CD14-positive monocyte (primary cell): ENCODE measurements around the gene EXOC1. TPM values are rescaled to one million over a fixed set of nuclear protein-coding genes. Genes with fewer than 3 reads are reported as not detected.

ENCODE experiments used
- DNase-seq, 3 donors: peaks; one replicate each; pipeline ENCODE4 v3.0.0-alpha.2; 2011 to 2022
- H2AFZ ChIP-seq: 2 replicates; pipeline ENCODE4 v1.6.0; 2012; ENCODE audit warnings: mild to moderate bottlenecking, low read depth, low read length, inconsistent platforms; ENCODE audit not compliant: insufficient read depth, poor library complexity, severe bottlenecking
- H3K27ac ChIP-seq, 2 donors: 1 replicate in 1 of 2; 2 replicates in 1 of 2; pipeline ENCODE4 v1.5.1; 2012 to 2013; ENCODE audit warnings: low read length in 2 of 2, control low read depth in 1 of 2, inconsistent platforms in 1 of 2, low read depth in 1 of 2, mild to moderate bottlenecking in 1 of 2
- H3K27me3 ChIP-seq, 2 donors: one replicate each; pipeline versions ENCODE4 v1.6.0 to v1.6.1; 2011 to 2013; ENCODE audit warnings: low read length in 2 of 2; ENCODE audit not compliant: control insufficient read depth in 2 of 2, insufficient read depth in 2 of 2
- H3K36me3 ChIP-seq, 2 donors: replicated peaks in 1 of 2; 1 replicate in 1 of 2; 2 replicates in 1 of 2; pipeline versions ENCODE4 v1.5.1 to v1.6.1; 2012 to 2013; ENCODE audit warnings: low read length in 2 of 2, control low read depth in 1 of 2, inconsistent platforms in 1 of 2, mild to moderate bottlenecking in 1 of 2; ENCODE audit not compliant: insufficient read depth in 2 of 2, control insufficient read depth in 1 of 2
- H3K4me1 ChIP-seq, 2 donors: 1 replicate in 1 of 2; 2 replicates in 1 of 2; pipeline versions ENCODE4 v1.5.1 to v1.6.1; 2012 to 2013; ENCODE audit warnings: low read length in 2 of 2, control low read depth in 1 of 2, inconsistent platforms in 1 of 2, mild to moderate bottlenecking in 1 of 2, moderate library complexity in 1 of 2; ENCODE audit not compliant: insufficient read depth in 2 of 2, control insufficient read depth in 1 of 2
- H3K4me2 ChIP-seq: replicated peaks from 2 replicates; pipeline ENCODE3; 2012; ENCODE audit warnings: low read length, moderate library complexity, mild to moderate bottlenecking; ENCODE audit not compliant: poor library complexity, severe bottlenecking; ENCODE audit errors: extremely low read depth
- H3K4me3 ChIP-seq, 3 experiments: fragments of 200-600 bp in 1 of 3; sonication (generic) in 1 of 3; replicated peaks in 1 of 3; 1 replicate in 2 of 3; 2 replicates in 1 of 3; pipeline ENCODE4 v1.5.1; 2011 to 2013; ENCODE audit warnings: low read length in 3 of 3, mild to moderate bottlenecking in 3 of 3, control low read depth in 2 of 3, low read depth in 2 of 3, inconsistent platforms in 1 of 3, moderate library complexity in 1 of 3
- H3K79me2 ChIP-seq: 2 replicates; pipeline ENCODE4 v1.6.0; 2012; ENCODE audit warnings: mild to moderate bottlenecking, control low read depth, inconsistent platforms, low read length, moderate library complexity; ENCODE audit not compliant: insufficient read depth
- H3K9ac ChIP-seq: 2 replicates; pipeline ENCODE4 v1.6.0; 2017; ENCODE audit warnings: low read length, mild to moderate bottlenecking; ENCODE audit not compliant: insufficient read depth, poor library complexity, severe bottlenecking
- H3K9me3 ChIP-seq, 2 donors: replicated peaks in 1 of 2; 1 replicate in 1 of 2; 2 replicates in 1 of 2; pipeline versions ENCODE4 v1.5.1 to v1.6.1; 2012 to 2013; ENCODE audit warnings: low read length in 2 of 2, control low read depth in 1 of 2; ENCODE audit not compliant: control insufficient read depth in 1 of 2, insufficient read depth in 1 of 2
- H4K20me1 ChIP-seq: 2 replicates; pipeline ENCODE4 v1.6.0; 2012; ENCODE audit warnings: mild to moderate bottlenecking, low read length, control low read depth, moderate library complexity; ENCODE audit not compliant: insufficient read depth
- H3K27ac Mint-ChIP-seq, 7 donors: one replicate each; pipeline ENCODE4 v1.8.0; 2020; ENCODE audit warnings: mild to moderate bottlenecking in 7 of 7, mixed read lengths in 7 of 7, moderate library complexity in 6 of 7, inconsistent platforms in 2 of 7
- H3K27me3 Mint-ChIP-seq, 3 donors: one replicate each; pipeline ENCODE4 v1.8.0; 2021 to 2022; ENCODE audit warnings: low read depth in 3 of 3, mild to moderate bottlenecking in 3 of 3, mixed read lengths in 3 of 3, moderate library complexity in 3 of 3, inconsistent platforms in 1 of 3
- H3K36me3 Mint-ChIP-seq, 2 donors: one replicate each; pipeline ENCODE4 v1.8.0; 2020; ENCODE audit warnings: mixed read lengths in 2 of 2, inconsistent platforms in 1 of 2, mild to moderate bottlenecking in 1 of 2
- H3K4me1 Mint-ChIP-seq: one replicate; pipeline ENCODE4 v1.8.0; 2020; ENCODE audit warnings: mild to moderate bottlenecking, mixed read lengths
- H3K4me3 Mint-ChIP-seq, 2 donors: one replicate each; pipeline ENCODE4 v1.8.0; 2020; ENCODE audit warnings: mild to moderate bottlenecking in 2 of 2, mixed read lengths in 2 of 2, moderate library complexity in 1 of 2
- H3K9me3 Mint-ChIP-seq, 7 donors: one replicate each; pipeline ENCODE4 v1.8.0; 2020 to 2022; ENCODE audit warnings: mixed read lengths in 7 of 7, mild to moderate bottlenecking in 6 of 7, moderate library complexity in 6 of 7, inconsistent platforms in 2 of 7
- WGBS: methylation state at CpG from one replicate; pipeline ENCODE4 v1.1.5; 2013; ENCODE audit warnings: missing lambda C conversion rate; ENCODE audit not compliant: insufficient coverage; 5-methylcytosine and 5-hydroxymethylcytosine counted together
- intact Hi-C, 2 donors: fragments of 100-400 bp; cut with micrococcal nuclease; formaldehyde crosslinking; loops; one replicate each; pipeline versions ENCODE4 v1.15.0 to v1.15.1; 2023
- polyA plus RNA-seq, 3 donors: library from polyadenylated mRNA; depleted of rRNA in 1 of 3; unstranded in 2 of 3; stranded (reverse) in 1 of 3; fragments of 300-500 nt in 2 of 3; fragments of >200 nt in 1 of 3; fragmentation: Illumina TruSeq in 2 of 3; gene quantifications; 1 replicate in 2 of 3; 2 replicates in 1 of 3; pipeline ENCODE4 v1.2.3, GENCODE V29; 2012 to 2021
- TF ChIP-seq, protein P1 (sequence below): fragments of 200-600 bp; IDR thresholded peaks from one replicate; pipeline ENCODE4 v1.8.0; 2022; ENCODE audit warnings: antibody characterized with exemption, mild to moderate bottlenecking

EXOC1 gene
- polyA plus RNA-seq, 3 donors, result 13.7 to 22.9 (median 21.2) TPM

DNA sequence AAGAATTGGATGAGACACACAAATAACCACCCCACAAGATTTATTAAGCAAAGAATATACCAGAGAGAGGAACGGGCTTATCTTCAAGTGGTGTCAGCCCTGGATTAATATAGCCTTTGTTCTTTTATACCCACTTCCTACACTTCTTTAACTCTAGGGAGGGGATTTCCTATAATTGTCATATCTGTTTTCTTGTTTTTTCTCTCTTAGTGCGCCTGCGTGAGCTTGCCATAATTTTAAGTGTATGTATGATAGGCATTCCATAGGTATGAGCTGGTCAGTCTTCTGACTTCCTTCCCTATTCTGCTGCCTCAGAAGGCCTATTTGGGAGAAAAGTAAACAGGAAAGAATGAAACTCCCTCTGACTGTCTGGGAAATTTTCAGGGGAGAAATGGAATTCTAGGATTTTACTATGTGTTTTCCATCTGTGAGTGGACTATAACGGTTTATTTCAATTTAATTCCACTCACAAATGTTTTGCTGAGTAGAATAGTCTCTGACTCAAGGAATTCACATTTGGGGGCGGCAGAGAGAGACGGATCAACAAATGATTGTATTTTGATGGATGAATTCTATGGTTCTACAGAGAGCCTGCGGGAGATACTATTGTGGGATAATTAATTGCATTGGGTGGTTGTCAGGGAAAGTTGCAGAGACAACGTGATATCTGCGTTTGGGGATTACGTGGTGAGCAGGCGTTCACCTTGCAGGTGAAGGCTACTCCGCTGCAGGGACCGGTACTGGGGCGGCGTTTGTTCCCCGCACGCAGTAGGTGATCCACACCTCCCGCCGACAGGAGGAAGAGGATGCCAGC, 94.7 kb downstream of the EXOC1 start:
- no peaks in the 10 kb centered on the region for H3K27me3 ChIP-seq
- peak overlapping the region; percentile 92 to 100 for H3K27ac ChIP-seq
- intact Hi-C loops, result loop anchor here (5.0 to 10.0 kb wide), 2 partner anchors 93 to 96 kb away; partner anchors contain the start of gene EXOC1 (in 2 of the 2)
- peak; percentile 75 to 92 (median 76) for DNase-seq
- H3K36me3 Mint-ChIP-seq, result peaks cover 9 to 11% of the 10 kb centered on the region in 2 donors
- H3K4me3 Mint-ChIP-seq, result peak overlapping the region; percentile 83 to 92
- peak overlapping the region; percentile 73 to 83 (median 79) for H3K4me3 ChIP-seq
- peaks cover 0 to 3% (median 0%) of the 10 kb centered on the region in 3 donors for H3K27me3 Mint-ChIP-seq
- no peaks in the 10 kb centered on the region for H4K20me1 ChIP-seq
- peak overlapping the region; percentile 94 for H3K4me2 ChIP-seq
- peaks cover 32 to 43% of the 10 kb centered on the region in 2 donors for H3K4me1 ChIP-seq
- H3K9ac ChIP-seq, result peak overlapping the region; percentile 96
- peaks cover 5 to 12% of the 10 kb centered on the region in 2 donors for H3K36me3 ChIP-seq
- H3K4me1 Mint-ChIP-seq, result peaks cover 40% of the 10 kb centered on the region
- WGBS, result 0% methylated on average over 15 of the region's 19 CpGs
- peaks cover 0 to 3% (median 0%) of the 10 kb centered on the region in 7 donors for H3K9me3 Mint-ChIP-seq
- H3K9me3 ChIP-seq, result no peaks in the 10 kb centered on the region
- peaks cover 36% of the 10 kb centered on the region for H3K79me2 ChIP-seq
- TF ChIP-seq, protein P1, sequence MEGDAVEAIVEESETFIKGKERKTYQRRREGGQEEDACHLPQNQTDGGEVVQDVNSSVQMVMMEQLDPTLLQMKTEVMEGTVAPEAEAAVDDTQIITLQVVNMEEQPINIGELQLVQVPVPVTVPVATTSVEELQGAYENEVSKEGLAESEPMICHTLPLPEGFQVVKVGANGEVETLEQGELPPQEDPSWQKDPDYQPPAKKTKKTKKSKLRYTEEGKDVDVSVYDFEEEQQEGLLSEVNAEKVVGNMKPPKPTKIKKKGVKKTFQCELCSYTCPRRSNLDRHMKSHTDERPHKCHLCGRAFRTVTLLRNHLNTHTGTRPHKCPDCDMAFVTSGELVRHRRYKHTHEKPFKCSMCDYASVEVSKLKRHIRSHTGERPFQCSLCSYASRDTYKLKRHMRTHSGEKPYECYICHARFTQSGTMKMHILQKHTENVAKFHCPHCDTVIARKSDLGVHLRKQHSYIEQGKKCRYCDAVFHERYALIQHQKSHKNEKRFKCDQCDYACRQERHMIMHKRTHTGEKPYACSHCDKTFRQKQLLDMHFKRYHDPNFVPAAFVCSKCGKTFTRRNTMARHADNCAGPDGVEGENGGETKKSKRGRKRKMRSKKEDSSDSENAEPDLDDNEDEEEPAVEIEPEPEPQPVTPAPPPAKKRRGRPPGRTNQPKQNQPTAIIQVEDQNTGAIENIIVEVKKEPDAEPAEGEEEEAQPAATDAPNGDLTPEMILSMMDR, result no peak
- peak overlapping the region; percentile 98 to 100 (median 99) for H3K27ac Mint-ChIP-seq
- peak overlapping the region; percentile 87 for H2AFZ ChIP-seq

DNA sequence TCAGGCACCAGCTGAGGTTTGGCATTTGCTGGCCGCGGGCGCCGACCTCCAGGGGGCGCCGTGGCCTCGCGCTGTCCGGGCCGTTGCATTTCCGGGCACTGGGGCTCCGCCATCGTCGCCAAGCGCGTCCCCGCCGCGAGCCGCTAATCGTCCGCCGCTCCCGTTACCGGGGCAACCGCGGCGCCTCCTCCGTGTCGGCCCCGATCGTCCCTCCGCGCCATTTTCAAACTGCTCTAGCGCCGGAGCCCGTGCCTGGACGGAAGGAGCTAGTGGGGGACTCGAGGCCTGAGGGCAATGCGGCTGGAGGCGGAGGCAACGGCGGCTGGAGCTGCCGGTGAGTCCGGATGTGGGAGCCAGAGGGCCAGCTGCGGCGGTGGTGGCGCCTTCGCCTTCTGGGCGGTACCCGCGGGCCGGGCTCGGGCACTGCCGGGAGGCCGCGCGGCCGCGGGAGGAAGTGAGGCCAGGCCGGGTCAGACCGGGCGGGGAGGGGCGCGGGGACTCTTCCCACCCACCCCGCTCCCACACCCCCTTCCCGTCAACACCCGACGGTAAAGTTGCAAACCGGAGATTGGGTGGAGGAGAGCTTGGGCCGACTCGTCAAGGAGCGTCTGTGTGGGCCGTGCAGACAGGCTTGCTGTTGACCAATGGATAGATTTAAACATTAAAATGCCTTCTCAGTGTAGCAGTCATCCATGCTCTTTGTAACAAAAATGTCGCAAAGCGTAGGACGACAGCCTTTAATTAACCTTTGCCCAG, 95.5 kb downstream of the EXOC1 start, which contains the start of gene CEP135:
CEP135 (plus strand) TSS at position 220 of the 756 bp plus-strand sequence. CDS start 3,186 bp downstream, outside the sequence.
- WGBS, result under 1% methylated on average over 56 of the region's 77 CpGs

More for the DNA sequence above, 95.5 kb downstream of the EXOC1 start, which contains the start of gene CEP135:
- Mint-ChIP-seq H3K9me3 (peaks cover 0 to 2% (median 0%) of the 10 kb centered on the region in 7 donors), H3K27me3 (peaks cover 0 to 3% (median 0%) of the 10 kb centered on the region in 3 donors), H3K4me1 (peaks cover 40% of the 10 kb centered on the region), H3K27ac (peak within 1 kb of the TSS; percentile 98 to 100 (median 99)), H3K4me3 (peak within 1 kb of the TSS; percentile 83 to 92), H3K36me3 (peaks cover 10 to 15% of the 10 kb centered on the region in 2 donors)
- H3K36me3 ChIP-seq, result peaks cover 10 to 18% of the 10 kb centered on the region in 2 donors
- DNase-seq, result peak; percentile 94 to 95 (median 94)
- H3K79me2 ChIP-seq, result peaks cover 36% of the 10 kb centered on the region
- H3K4me3 ChIP-seq, result peak within 1 kb of the TSS; percentile 73 to 83 (median 79)
- H4K20me1 ChIP-seq, result no peaks in the 10 kb centered on the region
- peak within 1 kb of the TSS; percentile 96 for H3K9ac ChIP-seq
- intact Hi-C loops, result loop anchor here (5.0 to 10.0 kb wide), 2 partner anchors 94 to 97 kb away; partner anchors contain the start of gene EXOC1 (in 2 of the 2)
- no peaks in the 10 kb centered on the region for H3K9me3 ChIP-seq
- H3K4me2 ChIP-seq, result peak within 1 kb of the TSS; percentile 94
- H3K27ac ChIP-seq, result peak within 1 kb of the TSS; percentile 92 to 100
- TF ChIP-seq, protein P1, result peak; percentile 99
- H3K4me1 ChIP-seq, result peaks cover 32 to 43% of the 10 kb centered on the region in 2 donors
- peak within 1 kb of the TSS; percentile 87 for H2AFZ ChIP-seq
- H3K27me3 ChIP-seq, result no peaks in the 10 kb centered on the region
